Effector memory CD4-positive, alpha-beta T cell (primary cell): ENCODE results near the gene MARF1.
"Not testable (repeated sequence)": the region's sequence is repeated elsewhere in the genome, so short reads cannot be mapped to it uniquely, and the experiment has no call there.

Experiments
- DNase-seq, 3 donors: peaks; one replicate each; pipeline ENCODE4 v3.0.0-alpha.2; 2020
- H3K27ac ChIP-seq: 2 replicates; pipeline ENCODE4 v1.7.0; 2013; ENCODE audit warnings: mild to moderate bottlenecking, low read length, moderate library complexity; ENCODE audit not compliant: insufficient read depth, poor library complexity, severe bottlenecking
- H3K27me3 ChIP-seq: replicated peaks from 2 replicates; pipeline ENCODE4 v1.7.0; 2013; ENCODE audit warnings: mild to moderate bottlenecking, low read length; ENCODE audit not compliant: insufficient read depth, control insufficient read depth, poor library complexity, severe bottlenecking
- H3K36me3 ChIP-seq: 2 replicates; pipeline ENCODE4 v1.7.0; 2013; ENCODE audit warnings: mild to moderate bottlenecking, low read length, moderate library complexity; ENCODE audit not compliant: control insufficient read depth, insufficient read depth
- H3K4me1 ChIP-seq: 2 replicates; pipeline ENCODE4 v1.7.0; 2013; ENCODE audit warnings: low read length, mild to moderate bottlenecking; ENCODE audit not compliant: control insufficient read depth, insufficient read depth, poor library complexity, severe bottlenecking
- H3K4me3 ChIP-seq: 2 replicates; pipeline ENCODE4 v1.7.0; 2013; ENCODE audit warnings: low read length, low read depth, mild to moderate bottlenecking; ENCODE audit not compliant: insufficient read depth, poor library complexity, severe bottlenecking
- H3K9me3 ChIP-seq: 2 replicates; pipeline ENCODE4 v1.7.0; 2013; ENCODE audit warnings: mild to moderate bottlenecking, low read length, moderate library complexity; ENCODE audit not compliant: control insufficient read depth

MARF1 gene

GRCh38 chr16:15611610-15612009 is 31.3 kb downstream of the MARF1 start:
- Histone ChIP-seq H3K4me3 (no peak overlapping the region), H3K4me1 (no peaks in the 10 kb centered on the region), H3K27ac (no peak overlapping the region), H3K27me3 (no peaks in the 10 kb centered on the region), H3K36me3 (peaks cover 83% of the 10 kb centered on the region), H3K9me3 (no peaks in the 10 kb centered on the region)
- DNase-seq, result no peak

- Histone ChIP-seq H3K4me1 (no peaks in the 10 kb centered on the region), H3K4me3 (no peak overlapping the region), H3K27me3 (no peaks in the 10 kb centered on the region), H3K36me3 (peaks cover 81% of the 10 kb centered on the region), H3K9me3 (no peaks in the 10 kb centered on the region), H3K27ac (no peak overlapping the region)
- DNase-seq, result no peak
Observed at GRCh38 chr16:15610369-15610871, 32.5 kb downstream of the MARF1 start.

GRCh38 chr16:15609286-15609649 is 33.7 kb downstream of the MARF1 start:
- Histone ChIP-seq H3K4me3 (no peak overlapping the region), H3K27ac (no peak overlapping the region), H3K4me1 (no peaks in the 10 kb centered on the region), H3K27me3 (no peaks in the 10 kb centered on the region), H3K9me3 (no peaks in the 10 kb centered on the region), H3K36me3 (peaks cover 83% of the 10 kb centered on the region)
- DNase-seq, result no peak

GRCh38 chr16:15608398-15609285 is 34.3 kb downstream of the MARF1 start:
- Histone ChIP-seq H3K36me3 (peaks cover 89% of the 10 kb centered on the region), H3K4me3 (no peak overlapping the region)

GRCh38 chr16:15607700-15608396 is 35.1 kb downstream of the MARF1 start:
- H3K27me3 ChIP-seq, result no peaks in the 10 kb centered on the region
- H3K9me3 ChIP-seq, result no peaks in the 10 kb centered on the region
- no peak overlapping the region for H3K4me3 ChIP-seq
- no peak overlapping the region for H3K27ac ChIP-seq
- peaks cover 94% of the 10 kb centered on the region for H3K36me3 ChIP-seq
- no peak for DNase-seq
- H3K4me1 ChIP-seq, result no peaks in the 10 kb centered on the region

More at GRCh38 chr16:15608398-15609285, 34.3 kb downstream of the MARF1 start:
- DNase-seq, result no peak
- Histone ChIP-seq H3K9me3 (no peaks in the 10 kb centered on the region), H3K27ac (no peak overlapping the region), H3K27me3 (no peaks in the 10 kb centered on the region), H3K4me1 (no peaks in the 10 kb centered on the region)

GRCh38 chr16:15607221-15607699 is 35.7 kb downstream of the MARF1 start:
- H3K27me3 ChIP-seq, H3K9me3 ChIP-seq, H3K27ac ChIP-seq, DNase-seq, H3K4me3 ChIP-seq, H3K4me1 ChIP-seq: not testable (repeated sequence)
- H3K36me3 ChIP-seq, result peaks cover 94% of the 10 kb centered on the region

- H3K9me3 ChIP-seq, result no peaks in the 10 kb centered on the region
- H3K27me3 ChIP-seq, result no peaks in the 10 kb centered on the region
- H3K4me3 ChIP-seq, result no peak overlapping the region
- peaks cover 94% of the 10 kb centered on the region for H3K36me3 ChIP-seq
- no peak for DNase-seq
- no peaks in the 10 kb centered on the region for H3K4me1 ChIP-seq
- H3K27ac ChIP-seq, result no peak overlapping the region
Observed at GRCh38 chr16:15606518-15607220, 36.3 kb downstream of the MARF1 start.

GRCh38 chr16:15605839-15606517 is 37.0 kb downstream of the MARF1 start:
- Histone ChIP-seq H3K4me3 (no peak overlapping the region), H3K27ac (no peak overlapping the region), H3K27me3 (no peaks in the 10 kb centered on the region), H3K9me3 (no peaks in the 10 kb centered on the region), H3K4me1 (no peaks in the 10 kb centered on the region), H3K36me3 (peaks cover 95% of the 10 kb centered on the region)
- DNase-seq, result no peak
